ENCODE measurements around the gene BCL2.

DNA sequence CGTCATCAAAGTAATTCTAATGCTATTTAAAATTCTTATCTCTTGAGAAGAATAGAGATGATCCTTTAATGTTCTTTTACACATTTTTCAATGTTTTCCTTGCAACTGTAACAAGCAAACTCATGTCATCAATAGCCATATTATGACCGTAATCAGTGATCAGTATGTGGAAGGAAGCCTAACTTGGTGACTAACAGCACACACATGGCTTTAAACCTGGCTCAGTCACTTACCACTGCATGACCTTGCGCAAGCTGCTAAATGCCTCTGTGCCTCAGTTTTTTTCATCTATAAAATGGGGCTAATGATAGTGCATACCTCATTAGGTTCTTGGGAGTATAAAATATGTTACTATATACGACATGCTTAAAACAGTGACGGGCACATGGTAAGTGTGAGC lies 149.7 kb downstream of the BCL2 start:
- TF ChIP-seq, protein P1, sequence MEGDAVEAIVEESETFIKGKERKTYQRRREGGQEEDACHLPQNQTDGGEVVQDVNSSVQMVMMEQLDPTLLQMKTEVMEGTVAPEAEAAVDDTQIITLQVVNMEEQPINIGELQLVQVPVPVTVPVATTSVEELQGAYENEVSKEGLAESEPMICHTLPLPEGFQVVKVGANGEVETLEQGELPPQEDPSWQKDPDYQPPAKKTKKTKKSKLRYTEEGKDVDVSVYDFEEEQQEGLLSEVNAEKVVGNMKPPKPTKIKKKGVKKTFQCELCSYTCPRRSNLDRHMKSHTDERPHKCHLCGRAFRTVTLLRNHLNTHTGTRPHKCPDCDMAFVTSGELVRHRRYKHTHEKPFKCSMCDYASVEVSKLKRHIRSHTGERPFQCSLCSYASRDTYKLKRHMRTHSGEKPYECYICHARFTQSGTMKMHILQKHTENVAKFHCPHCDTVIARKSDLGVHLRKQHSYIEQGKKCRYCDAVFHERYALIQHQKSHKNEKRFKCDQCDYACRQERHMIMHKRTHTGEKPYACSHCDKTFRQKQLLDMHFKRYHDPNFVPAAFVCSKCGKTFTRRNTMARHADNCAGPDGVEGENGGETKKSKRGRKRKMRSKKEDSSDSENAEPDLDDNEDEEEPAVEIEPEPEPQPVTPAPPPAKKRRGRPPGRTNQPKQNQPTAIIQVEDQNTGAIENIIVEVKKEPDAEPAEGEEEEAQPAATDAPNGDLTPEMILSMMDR (conservative IDR thresholded peaks at IDR 0.05): no peak
- no peak for TF ChIP-seq ZFX (IDR thresholded peaks at IDR 0.05)

Measured in C4-2B (cell line).